Measurements from ENCODE around the gene CLEC1A. TPM values are rescaled to one million over a fixed set of nuclear protein-coding genes. Genes with fewer than 3 reads are reported as not detected.

The CLEC1A gene, protein sequence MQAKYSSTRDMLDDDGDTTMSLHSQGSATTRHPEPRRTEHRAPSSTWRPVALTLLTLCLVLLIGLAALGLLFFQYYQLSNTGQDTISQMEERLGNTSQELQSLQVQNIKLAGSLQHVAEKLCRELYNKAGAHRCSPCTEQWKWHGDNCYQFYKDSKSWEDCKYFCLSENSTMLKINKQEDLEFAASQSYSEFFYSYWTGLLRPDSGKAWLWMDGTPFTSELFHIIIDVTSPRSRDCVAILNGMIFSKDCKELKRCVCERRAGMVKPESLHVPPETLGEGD
- total RNA-seq = 10 to 100 TPM in 1 of 2 donors, 1 to 10 TPM in 1; 6.9 to 14.9 TPM
- 1 to 10 TPM; 2.5 to 6.3 TPM for polyA plus RNA-seq (ENCODE audit: insufficient read length in 2 of 2)
- long read RNA-seq, donor 1 = 0 reads
- long read RNA-seq, donor 2 = 0 reads
- long read RNA-seq, donor 3 = 0 reads
- long read RNA-seq, donor 4, partial matches to known transcripts = 0 of 3 reads
- long read RNA-seq, donor 4, other reads (novel, unspliced or antisense) = 0 of 3 reads

DNA sequence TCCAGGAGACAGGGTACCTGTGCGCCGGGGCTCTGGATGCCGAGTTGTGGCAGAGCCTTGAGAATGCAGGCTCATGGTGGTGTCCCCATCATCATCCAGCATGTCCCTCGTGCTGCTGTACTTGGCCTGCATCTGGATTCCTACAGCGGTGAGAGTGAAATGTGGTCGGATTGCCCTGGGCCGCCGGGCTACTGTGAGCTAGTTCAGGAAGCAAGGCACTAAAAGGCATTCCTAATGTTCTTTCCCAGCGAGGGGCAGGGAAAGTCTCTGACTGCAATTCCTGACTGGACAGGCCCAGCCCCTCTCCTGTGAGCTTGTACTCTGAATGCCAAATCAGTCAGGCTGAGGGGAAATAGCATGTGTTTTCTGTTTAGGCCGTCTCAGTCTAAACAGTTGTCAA is at the start of gene CLEC1A:
CLEC1A (minus strand) TSS at position 195 of the 400 bp plus-strand sequence; CDS start at position 132, 63 bp downstream.
- no peaks in the 10 kb centered on the region for H3K9me3 ChIP-seq (ENCODE audit: control insufficient read depth, insufficient read depth, low read length)
- H3K36me3 ChIP-seq (ENCODE audit: control insufficient read depth, insufficient read depth, low read length) = no peaks in the 10 kb centered on the region
- H3K27ac ChIP-seq (ENCODE audit: low read depth, low read length) = peak within 1 kb of the TSS; percentile 75
- H3K4me1 ChIP-seq (ENCODE audit: control insufficient read depth, insufficient read depth, low read length) = peaks cover 19% of the 10 kb centered on the region
- DNase-seq (ENCODE audit: low read depth in 4 of 6, low spot score in 6 of 6) = peak in 3 of 6 donors; percentile 4 to 73 (median 20)
- no peaks in the 10 kb centered on the region for H3K27me3 ChIP-seq (ENCODE audit: control insufficient read depth, insufficient read depth, low read length)
- peak within 1 kb of the TSS; percentile 27 for H3K4me3 ChIP-seq (ENCODE audit: low read depth, low read length)
- WGBS (ENCODE audit: insufficient coverage) = 22% methylated on average over 7 of the region's 10 CpGs

DNA sequence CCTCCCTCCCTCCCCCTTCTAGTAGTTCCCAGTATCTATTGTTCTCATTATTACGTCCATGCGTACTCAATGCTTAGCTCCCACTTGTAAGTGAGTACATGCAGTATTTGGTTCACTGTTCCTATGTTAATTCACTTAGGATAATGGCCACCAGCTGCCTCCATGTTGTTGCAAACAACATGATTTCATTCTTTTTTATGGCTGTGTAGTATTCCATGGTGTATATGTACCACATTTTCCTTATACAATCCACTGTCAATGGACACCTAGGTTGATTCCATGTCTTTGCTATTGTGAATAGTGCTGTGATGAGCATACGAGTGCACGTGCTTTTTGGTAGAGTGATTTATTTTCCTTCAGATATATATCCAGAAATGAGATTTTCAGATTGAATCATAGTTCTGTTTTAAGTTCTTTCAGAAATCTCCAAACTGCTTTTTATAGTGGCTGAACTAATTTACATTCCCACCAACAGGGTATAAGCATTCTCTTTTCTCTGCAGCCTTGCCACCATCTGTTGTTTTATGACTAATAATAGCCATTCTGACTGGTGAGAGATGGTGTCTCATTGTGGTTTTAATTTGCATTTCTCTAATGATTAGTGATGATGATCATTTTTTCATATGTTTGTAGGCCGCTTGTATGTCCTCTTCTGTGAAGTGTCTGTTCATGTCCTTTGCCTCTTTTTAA is 49.1 kb upstream of the CLEC1A start:
- no peaks in the 10 kb centered on the region for H3K9me3 ChIP-seq (ENCODE audit: control insufficient read depth, insufficient read depth, low read length)
- H3K27me3 ChIP-seq (ENCODE audit: control insufficient read depth, insufficient read depth, low read length) = no peaks in the 10 kb centered on the region
- no peaks in the 10 kb centered on the region for H3K36me3 ChIP-seq (ENCODE audit: control insufficient read depth, insufficient read depth, low read length)
- DNase-seq (ENCODE audit: low read depth in 4 of 6, low spot score in 6 of 6) = no peak
- WGBS (ENCODE audit: insufficient coverage) = no CpG with 5 or more reads among the region's 5 CpGs
- H3K4me3 ChIP-seq (ENCODE audit: low read depth, low read length) = no peak overlapping the region
- H3K4me1 ChIP-seq (ENCODE audit: control insufficient read depth, insufficient read depth, low read length) = no peaks in the 10 kb centered on the region
- H3K27ac ChIP-seq (ENCODE audit: low read depth, low read length) = no peak overlapping the region

- Histone ChIP-seq H3K4me3 (ENCODE audit: low read depth, low read length) (no peak overlapping the region), H3K27ac (ENCODE audit: low read depth, low read length) (no peak overlapping the region), H3K36me3 (ENCODE audit: control insufficient read depth, insufficient read depth, low read length) (no peaks in the 10 kb centered on the region), H3K4me1 (ENCODE audit: control insufficient read depth, insufficient read depth, low read length) (no peaks in the 10 kb centered on the region), H3K9me3 (ENCODE audit: control insufficient read depth, insufficient read depth, low read length) (no peaks in the 10 kb centered on the region), H3K27me3 (ENCODE audit: control insufficient read depth, insufficient read depth, low read length) (no peaks in the 10 kb centered on the region)
- no CpG with 5 or more reads among the region's 1 CpG for WGBS (ENCODE audit: insufficient coverage)
- DNase-seq (ENCODE audit: low read depth in 4 of 6, low spot score in 6 of 6) = no peak
Measured at GRCh38 chr12:10142976-10143589, 44.3 kb upstream of the CLEC1A start.

- H3K27me3 ChIP-seq (ENCODE audit: control insufficient read depth, insufficient read depth, low read length) = no peaks in the 10 kb centered on the region
- peak; percentile 19 to 90 (median 53) for DNase-seq (ENCODE audit: low read depth in 4 of 6, low spot score in 6 of 6)
- H3K27ac ChIP-seq (ENCODE audit: low read depth, low read length) = no peak overlapping the region
- no peak overlapping the region for H3K4me3 ChIP-seq (ENCODE audit: low read depth, low read length)
- WGBS (ENCODE audit: insufficient coverage) = no CpG with 5 or more reads among the region's 2 CpGs
- no peaks in the 10 kb centered on the region for H3K4me1 ChIP-seq (ENCODE audit: control insufficient read depth, insufficient read depth, low read length)
- no peaks in the 10 kb centered on the region for H3K36me3 ChIP-seq (ENCODE audit: control insufficient read depth, insufficient read depth, low read length)
- no peaks in the 10 kb centered on the region for H3K9me3 ChIP-seq (ENCODE audit: control insufficient read depth, insufficient read depth, low read length)
Measured at GRCh38 chr12:10140001-10140400, 41.2 kb upstream of the CLEC1A start.

DNA sequence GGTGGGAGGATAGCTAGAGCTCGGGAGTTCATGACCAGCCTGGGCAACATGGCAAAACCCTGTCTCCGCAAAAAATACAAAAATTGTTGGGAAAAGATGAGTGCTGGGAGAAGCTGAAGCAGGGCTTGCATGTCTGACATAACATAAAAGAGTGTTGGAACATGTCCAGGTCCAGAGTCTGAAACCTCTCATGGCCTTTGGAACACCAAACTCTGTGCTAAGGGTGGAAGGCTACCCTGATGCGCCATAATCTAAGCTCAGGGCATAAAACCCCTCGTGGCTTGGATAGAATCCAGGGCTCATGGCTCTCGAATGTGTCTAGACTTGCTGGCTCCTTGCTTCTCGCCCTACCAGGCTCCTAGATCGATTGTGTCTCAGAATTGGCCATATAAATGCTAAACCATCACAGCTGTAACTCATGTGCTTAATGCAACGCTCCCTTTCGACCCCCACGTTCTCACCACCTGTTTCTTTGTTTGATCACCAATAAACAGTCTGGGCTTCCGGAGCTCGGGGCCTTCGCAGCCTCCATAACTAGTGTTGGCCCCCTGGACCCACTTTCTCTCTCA is 37.9 kb upstream of the CLEC1A start:
- no peak overlapping the region for H3K27ac ChIP-seq (ENCODE audit: low read depth, low read length)
- no peak for DNase-seq (ENCODE audit: low read depth in 4 of 6, low spot score in 6 of 6)
- H3K4me3 ChIP-seq (ENCODE audit: low read depth, low read length) = no peak overlapping the region
- no peaks in the 10 kb centered on the region for H3K9me3 ChIP-seq (ENCODE audit: control insufficient read depth, insufficient read depth, low read length)
- H3K27me3 ChIP-seq (ENCODE audit: control insufficient read depth, insufficient read depth, low read length) = no peaks in the 10 kb centered on the region
- WGBS (ENCODE audit: insufficient coverage) = 83% methylated on average over 13 of the region's 13 CpGs
- H3K36me3 ChIP-seq (ENCODE audit: control insufficient read depth, insufficient read depth, low read length) = no peaks in the 10 kb centered on the region
- no peaks in the 10 kb centered on the region for H3K4me1 ChIP-seq (ENCODE audit: control insufficient read depth, insufficient read depth, low read length)

GRCh38 chr12:10135126-10135525 is 36.3 kb upstream of the CLEC1A start:
- no CpG with 5 or more reads among the region's 4 CpGs for WGBS (ENCODE audit: insufficient coverage)
- Histone ChIP-seq H3K9me3 (ENCODE audit: control insufficient read depth, insufficient read depth, low read length) (no peaks in the 10 kb centered on the region), H3K27ac (ENCODE audit: low read depth, low read length) (no peak overlapping the region), H3K36me3 (ENCODE audit: control insufficient read depth, insufficient read depth, low read length) (no peaks in the 10 kb centered on the region), H3K27me3 (ENCODE audit: control insufficient read depth, insufficient read depth, low read length) (no peaks in the 10 kb centered on the region), H3K4me1 (ENCODE audit: control insufficient read depth, insufficient read depth, low read length) (no peaks in the 10 kb centered on the region), H3K4me3 (ENCODE audit: low read depth, low read length) (no peak overlapping the region)
- DNase-seq (ENCODE audit: low read depth in 4 of 6, low spot score in 6 of 6) = no peak

DNA sequence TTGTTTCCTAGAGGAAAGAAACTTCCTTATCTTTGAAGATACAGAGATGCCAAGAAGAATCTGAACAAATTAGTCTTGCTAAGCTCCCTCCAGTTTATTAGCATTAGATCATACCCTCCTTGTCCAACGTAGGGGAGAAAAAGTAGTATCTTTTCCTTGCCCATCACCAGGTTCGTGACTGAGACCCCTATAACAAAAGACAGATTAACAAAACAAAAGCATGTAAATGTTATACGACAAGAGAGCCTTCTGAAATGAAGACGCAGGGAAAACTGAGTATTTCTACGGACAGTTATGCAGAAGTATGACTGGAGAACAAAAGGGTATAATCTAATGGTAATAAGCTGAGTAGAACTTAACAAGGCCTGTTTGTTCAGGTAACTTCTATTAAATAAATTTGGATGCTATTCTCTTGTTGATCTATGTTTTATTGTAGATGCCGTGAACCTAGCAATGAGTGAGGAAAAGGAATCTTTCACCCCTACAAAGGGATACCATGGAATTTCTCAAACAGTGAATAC is 34.1 kb upstream of the CLEC1A start:
- H3K27me3 ChIP-seq (ENCODE audit: control insufficient read depth, insufficient read depth, low read length) = no peaks in the 10 kb centered on the region
- no peak for DNase-seq (ENCODE audit: low read depth in 4 of 6, low spot score in 6 of 6)
- no peak overlapping the region for H3K4me3 ChIP-seq (ENCODE audit: low read depth, low read length)
- no peaks in the 10 kb centered on the region for H3K4me1 ChIP-seq (ENCODE audit: control insufficient read depth, insufficient read depth, low read length)
- no peaks in the 10 kb centered on the region for H3K36me3 ChIP-seq (ENCODE audit: control insufficient read depth, insufficient read depth, low read length)
- no peak overlapping the region for H3K27ac ChIP-seq (ENCODE audit: low read depth, low read length)
- 60% methylated on average over 1 of the region's 6 CpGs for WGBS (ENCODE audit: insufficient coverage)
- H3K9me3 ChIP-seq (ENCODE audit: control insufficient read depth, insufficient read depth, low read length) = no peaks in the 10 kb centered on the region

- Histone ChIP-seq H3K27ac (ENCODE audit: low read depth, low read length) (no peak overlapping the region), H3K36me3 (ENCODE audit: control insufficient read depth, insufficient read depth, low read length) (no peaks in the 10 kb centered on the region), H3K4me3 (ENCODE audit: low read depth, low read length) (no peak overlapping the region), H3K9me3 (ENCODE audit: control insufficient read depth, insufficient read depth, low read length) (no peaks in the 10 kb centered on the region), H3K27me3 (ENCODE audit: control insufficient read depth, insufficient read depth, low read length) (no peaks in the 10 kb centered on the region), H3K4me1 (ENCODE audit: control insufficient read depth, insufficient read depth, low read length) (no peaks in the 10 kb centered on the region)
- no CpG with 5 or more reads among the region's 2 CpGs for WGBS (ENCODE audit: insufficient coverage)
- DNase-seq (ENCODE audit: low read depth in 4 of 6, low spot score in 6 of 6) = peak in 1 of 6 donors; percentile 4
Measured at GRCh38 chr12:10131111-10131690, 32.4 kb upstream of the CLEC1A start.

DNA sequence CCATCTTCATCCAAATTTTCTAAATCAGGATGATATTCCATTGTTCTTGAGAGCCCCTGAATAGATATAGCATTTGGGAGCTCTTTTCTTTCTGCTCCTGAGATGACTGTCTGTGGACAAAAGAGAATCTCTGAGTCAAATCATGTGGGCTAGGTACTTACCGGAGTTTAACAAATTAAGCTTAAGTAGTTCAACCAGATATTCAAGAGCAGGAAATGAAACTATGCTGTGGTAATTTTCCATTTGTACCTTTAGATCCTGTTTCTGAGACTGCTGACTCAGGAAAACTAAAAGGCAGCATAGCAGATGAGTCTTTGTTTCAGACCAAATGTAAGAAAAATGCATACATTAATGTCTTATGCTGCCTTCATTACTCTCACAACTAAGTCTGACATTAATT is 31.3 kb upstream of the CLEC1A start, which contains the start of gene CLEC7A:
CLEC7A (minus strand) TSS at position 158 of the 400 bp plus-strand sequence; CDS start at position 41, 117 bp downstream.
- H3K27ac ChIP-seq (ENCODE audit: low read depth, low read length) = no peak within 1 kb of the TSS
- DNase-seq (ENCODE audit: low read depth in 4 of 6, low spot score in 6 of 6) = no peak
- no peaks in the 10 kb centered on the region for H3K36me3 ChIP-seq (ENCODE audit: control insufficient read depth, insufficient read depth, low read length)
- WGBS (ENCODE audit: insufficient coverage) = no CpG with 5 or more reads among the region's 1 CpG
- no peaks in the 10 kb centered on the region for H3K27me3 ChIP-seq (ENCODE audit: control insufficient read depth, insufficient read depth, low read length)
- no peaks in the 10 kb centered on the region for H3K4me1 ChIP-seq (ENCODE audit: control insufficient read depth, insufficient read depth, low read length)
- no peaks in the 10 kb centered on the region for H3K9me3 ChIP-seq (ENCODE audit: control insufficient read depth, insufficient read depth, low read length)
- H3K4me3 ChIP-seq (ENCODE audit: low read depth, low read length) = no peak within 1 kb of the TSS
